ENCODE measurements around the gene TMTC1.

Gene TMTC1

GRCh38 chr12:29742646-29743045 lies 41.1 kb downstream of the TMTC1 start:
- Histone ChIP-seq H3K27ac (ENCODE audit: low read depth, low read length) (no peak overlapping the region), H3K9me3 (ENCODE audit: control insufficient read depth in 1 of 2, low read length in 2 of 2) (no peaks in the 10 kb centered on the region), H3K27me3 (ENCODE audit: control insufficient read depth in 1 of 2, insufficient read depth in 2 of 2, low read length in 2 of 2) (no peaks in the 10 kb centered on the region), H3K36me3 (ENCODE audit: control insufficient read depth in 1 of 2, insufficient read depth in 2 of 2, low read length in 2 of 2) (no peaks in the 10 kb centered on the region), H3K4me1 (ENCODE audit: control insufficient read depth in 1 of 2, insufficient read depth in 2 of 2, low read length in 2 of 2) (no peaks in the 10 kb centered on the region), H3K9ac (ENCODE audit: low read depth in 1 of 2, low read length in 2 of 2) (no peak overlapping the region), H3K4me3 (ENCODE audit: low read depth in 1 of 2, low read length in 2 of 2) (no peak overlapping the region)

- Histone ChIP-seq H3K27me3 (ENCODE audit: control insufficient read depth in 1 of 2, insufficient read depth in 2 of 2, low read length in 2 of 2) (no peaks in the 10 kb centered on the region), H3K9ac (ENCODE audit: low read depth in 1 of 2, low read length in 2 of 2) (no peak overlapping the region), H3K4me3 (ENCODE audit: low read depth in 1 of 2, low read length in 2 of 2) (no peak overlapping the region), H3K36me3 (ENCODE audit: control insufficient read depth in 1 of 2, insufficient read depth in 2 of 2, low read length in 2 of 2) (no peaks in the 10 kb centered on the region), H3K9me3 (ENCODE audit: control insufficient read depth in 1 of 2, low read length in 2 of 2) (no peaks in the 10 kb centered on the region), H3K27ac (ENCODE audit: low read depth, low read length) (no peak overlapping the region), H3K4me1 (ENCODE audit: control insufficient read depth in 1 of 2, insufficient read depth in 2 of 2, low read length in 2 of 2) (no peaks in the 10 kb centered on the region)
Measured at GRCh38 chr12:29741342-29742241, 42.1 kb downstream of the TMTC1 start.

- Histone ChIP-seq H3K4me1 (ENCODE audit: control insufficient read depth in 1 of 2, insufficient read depth in 2 of 2, low read length in 2 of 2) (no peaks in the 10 kb centered on the region), H3K9me3 (ENCODE audit: control insufficient read depth in 1 of 2, low read length in 2 of 2) (no peaks in the 10 kb centered on the region), H3K27ac (ENCODE audit: low read depth, low read length) (no peak overlapping the region)
Measured at GRCh38 chr12:29739279-29739991, 44.3 kb downstream of the TMTC1 start.

GRCh38 chr12:29738365-29738764 lies 45.4 kb downstream of the TMTC1 start:
- Histone ChIP-seq H3K4me3 (ENCODE audit: low read depth in 1 of 2, low read length in 2 of 2) (no peak overlapping the region), H3K9me3 (ENCODE audit: control insufficient read depth in 1 of 2, low read length in 2 of 2) (no peaks in the 10 kb centered on the region), H3K27me3 (ENCODE audit: control insufficient read depth in 1 of 2, insufficient read depth in 2 of 2, low read length in 2 of 2) (no peaks in the 10 kb centered on the region), H3K27ac (ENCODE audit: low read depth, low read length) (no peak overlapping the region), H3K4me1 (ENCODE audit: control insufficient read depth in 1 of 2, insufficient read depth in 2 of 2, low read length in 2 of 2) (no peaks in the 10 kb centered on the region), H3K9ac (ENCODE audit: low read depth in 1 of 2, low read length in 2 of 2) (no peak overlapping the region), H3K36me3 (ENCODE audit: control insufficient read depth in 1 of 2, insufficient read depth in 2 of 2, low read length in 2 of 2) (no peaks in the 10 kb centered on the region)

More at GRCh38 chr12:29739279-29739991, 44.3 kb downstream of the TMTC1 start:
- no peaks in the 10 kb centered on the region for H3K36me3 ChIP-seq (ENCODE audit: control insufficient read depth in 1 of 2, insufficient read depth in 2 of 2, low read length in 2 of 2)
- H3K27me3 ChIP-seq (ENCODE audit: control insufficient read depth in 1 of 2, insufficient read depth in 2 of 2, low read length in 2 of 2), result no peaks in the 10 kb centered on the region
- no peak overlapping the region for H3K9ac ChIP-seq (ENCODE audit: low read depth in 1 of 2, low read length in 2 of 2)
- no peak overlapping the region for H3K4me3 ChIP-seq (ENCODE audit: low read depth in 1 of 2, low read length in 2 of 2)

- Histone ChIP-seq H3K4me3 (ENCODE audit: low read depth in 1 of 2, low read length in 2 of 2) (no peak overlapping the region), H3K27me3 (ENCODE audit: control insufficient read depth in 1 of 2, insufficient read depth in 2 of 2, low read length in 2 of 2) (no peaks in the 10 kb centered on the region), H3K36me3 (ENCODE audit: control insufficient read depth in 1 of 2, insufficient read depth in 2 of 2, low read length in 2 of 2) (no peaks in the 10 kb centered on the region), H3K9ac (ENCODE audit: low read depth in 1 of 2, low read length in 2 of 2) (no peak overlapping the region), H3K9me3 (ENCODE audit: control insufficient read depth in 1 of 2, low read length in 2 of 2) (no peaks in the 10 kb centered on the region), H3K4me1 (ENCODE audit: control insufficient read depth in 1 of 2, insufficient read depth in 2 of 2, low read length in 2 of 2) (no peaks in the 10 kb centered on the region), H3K27ac (ENCODE audit: low read depth, low read length) (no peak overlapping the region)
Measured at GRCh38 chr12:29737644-29738043, 46.1 kb downstream of the TMTC1 start.

- Histone ChIP-seq H3K4me3 (ENCODE audit: low read depth in 1 of 2, low read length in 2 of 2) (no peak overlapping the region), H3K4me1 (ENCODE audit: control insufficient read depth in 1 of 2, insufficient read depth in 2 of 2, low read length in 2 of 2) (no peaks in the 10 kb centered on the region), H3K27ac (ENCODE audit: low read depth, low read length) (no peak overlapping the region), H3K9ac (ENCODE audit: low read depth in 1 of 2, low read length in 2 of 2) (no peak overlapping the region), H3K9me3 (ENCODE audit: control insufficient read depth in 1 of 2, low read length in 2 of 2) (no peaks in the 10 kb centered on the region), H3K36me3 (ENCODE audit: control insufficient read depth in 1 of 2, insufficient read depth in 2 of 2, low read length in 2 of 2) (no peaks in the 10 kb centered on the region), H3K27me3 (ENCODE audit: control insufficient read depth in 1 of 2, insufficient read depth in 2 of 2, low read length in 2 of 2) (no peaks in the 10 kb centered on the region)
Measured at GRCh38 chr12:29735604-29736003, 48.1 kb downstream of the TMTC1 start.

- no peak overlapping the region for H3K9ac ChIP-seq (ENCODE audit: low read depth in 1 of 2, low read length in 2 of 2)
- no peaks in the 10 kb centered on the region for H3K27me3 ChIP-seq (ENCODE audit: control insufficient read depth in 1 of 2, insufficient read depth in 2 of 2, low read length in 2 of 2)
- no peaks in the 10 kb centered on the region for H3K36me3 ChIP-seq (ENCODE audit: control insufficient read depth in 1 of 2, insufficient read depth in 2 of 2, low read length in 2 of 2)
- H3K27ac ChIP-seq (ENCODE audit: low read depth, low read length), result no peak overlapping the region
- H3K4me1 ChIP-seq (ENCODE audit: control insufficient read depth in 1 of 2, insufficient read depth in 2 of 2, low read length in 2 of 2), result no peaks in the 10 kb centered on the region
- no peak overlapping the region for H3K4me3 ChIP-seq (ENCODE audit: low read depth in 1 of 2, low read length in 2 of 2)
- no peaks in the 10 kb centered on the region for H3K9me3 ChIP-seq (ENCODE audit: control insufficient read depth in 1 of 2, low read length in 2 of 2)
Measured at GRCh38 chr12:29734734-29735133, 49.0 kb downstream of the TMTC1 start.

GRCh38 chr12:29734305-29734704 lies 49.4 kb downstream of the TMTC1 start:
- no peaks in the 10 kb centered on the region for H3K4me1 ChIP-seq (ENCODE audit: control insufficient read depth in 1 of 2, insufficient read depth in 2 of 2, low read length in 2 of 2)
- H3K9ac ChIP-seq (ENCODE audit: low read depth in 1 of 2, low read length in 2 of 2), result no peak overlapping the region

GRCh38 chr12:29733501-29733900 lies 50.2 kb downstream of the TMTC1 start:
- Histone ChIP-seq H3K9me3 (ENCODE audit: control insufficient read depth in 1 of 2, low read length in 2 of 2) (no peaks in the 10 kb centered on the region), H3K4me3 (ENCODE audit: low read depth in 1 of 2, low read length in 2 of 2) (no peak overlapping the region), H3K27me3 (ENCODE audit: control insufficient read depth in 1 of 2, insufficient read depth in 2 of 2, low read length in 2 of 2) (no peaks in the 10 kb centered on the region), H3K27ac (ENCODE audit: low read depth, low read length) (no peak overlapping the region), H3K4me1 (ENCODE audit: control insufficient read depth in 1 of 2, insufficient read depth in 2 of 2, low read length in 2 of 2) (no peaks in the 10 kb centered on the region), H3K36me3 (ENCODE audit: control insufficient read depth in 1 of 2, insufficient read depth in 2 of 2, low read length in 2 of 2) (no peaks in the 10 kb centered on the region), H3K9ac (ENCODE audit: low read depth in 1 of 2, low read length in 2 of 2) (no peak overlapping the region)

More at GRCh38 chr12:29734305-29734704, 49.4 kb downstream of the TMTC1 start:
- Histone ChIP-seq H3K4me3 (ENCODE audit: low read depth in 1 of 2, low read length in 2 of 2) (no peak overlapping the region), H3K9me3 (ENCODE audit: control insufficient read depth in 1 of 2, low read length in 2 of 2) (no peaks in the 10 kb centered on the region), H3K27me3 (ENCODE audit: control insufficient read depth in 1 of 2, insufficient read depth in 2 of 2, low read length in 2 of 2) (no peaks in the 10 kb centered on the region), H3K27ac (ENCODE audit: low read depth, low read length) (no peak overlapping the region), H3K36me3 (ENCODE audit: control insufficient read depth in 1 of 2, insufficient read depth in 2 of 2, low read length in 2 of 2) (no peaks in the 10 kb centered on the region)

GRCh38 chr12:29733060-29733459 lies 50.7 kb downstream of the TMTC1 start:
- Histone ChIP-seq H3K4me3 (ENCODE audit: low read depth in 1 of 2, low read length in 2 of 2) (no peak overlapping the region), H3K27ac (ENCODE audit: low read depth, low read length) (no peak overlapping the region), H3K9ac (ENCODE audit: low read depth in 1 of 2, low read length in 2 of 2) (no peak overlapping the region), H3K36me3 (ENCODE audit: control insufficient read depth in 1 of 2, insufficient read depth in 2 of 2, low read length in 2 of 2) (no peaks in the 10 kb centered on the region), H3K9me3 (ENCODE audit: control insufficient read depth in 1 of 2, low read length in 2 of 2) (no peaks in the 10 kb centered on the region), H3K4me1 (ENCODE audit: control insufficient read depth in 1 of 2, insufficient read depth in 2 of 2, low read length in 2 of 2) (no peaks in the 10 kb centered on the region), H3K27me3 (ENCODE audit: control insufficient read depth in 1 of 2, insufficient read depth in 2 of 2, low read length in 2 of 2) (no peaks in the 10 kb centered on the region)

All from duodenal mucosa (tissue), 2 donors.